Spleen (tissue), 11 donors: Measurements from ENCODE around the gene PRKCZ. TPM values are rescaled to one million over a fixed set of nuclear protein-coding genes. Genes with fewer than 3 reads are reported as not detected.
A peak's percentile ranks its signal among the peaks of the same experiment; 100 is the strongest.

Experiments used
- DNase-seq: peaks from one replicate; pipeline ENCODE4 v3.0.0-alpha.2; 2020
- H3K27ac ChIP-seq, 8 donors: fragments of 200-600 bp; sonication (generic) in 7 of 8; 1 replicate in 4 of 8; 2 replicates in 4 of 8; pipeline versions ENCODE4 v1.5.0 to v1.8.0; 2016 to 2021; ENCODE audit warnings: inconsistent platforms in 4 of 8, mild to moderate bottlenecking in 4 of 8, moderate library complexity in 1 of 8
- H3K27me3 ChIP-seq, 7 donors: fragments of 200-600 bp; sonication (generic) in 6 of 7; replicated peaks in 1 of 7; 1 replicate in 4 of 7; 2 replicates in 3 of 7; pipeline versions ENCODE4 v1.5.0 to v1.8.0; 2016 to 2021; ENCODE audit warnings: inconsistent platforms in 3 of 7, mild to moderate bottlenecking in 1 of 7
- H3K36me3 ChIP-seq, 6 donors: fragments of 200-600 bp; sonication (generic) in 5 of 6; 1 replicate in 4 of 6; 2 replicates in 2 of 6; pipeline versions ENCODE4 v1.5.0 to v1.8.0; 2016 to 2021; ENCODE audit warnings: inconsistent platforms in 2 of 6
- H3K4me1 ChIP-seq, 6 donors: fragments of 200-600 bp; sonication (generic) in 5 of 6; 1 replicate in 3 of 6; 2 replicates in 3 of 6; pipeline versions ENCODE4 v1.5.0 to v1.8.0; 2016 to 2021; ENCODE audit warnings: inconsistent platforms in 3 of 6
- H3K4me3 ChIP-seq, 8 donors: fragments of 200-600 bp; sonication (generic) in 7 of 8; 1 replicate in 4 of 8; 2 replicates in 4 of 8; pipeline versions ENCODE4 v1.5.0 to v1.8.0; 2016 to 2021; ENCODE audit warnings: inconsistent platforms in 4 of 8, mild to moderate bottlenecking in 4 of 8, moderate library complexity in 2 of 8
- H3K9me3 ChIP-seq, 8 donors: fragments of 200-600 bp; sonication (generic) in 7 of 8; 1 replicate in 4 of 8; 2 replicates in 4 of 8; pipeline versions ENCODE4 v1.5.0 to v1.8.0; 2016 to 2021; ENCODE audit warnings: inconsistent platforms in 4 of 8
- POLR2A ChIP-seq, 3 donors: fragments of 450-650 bp; IDR thresholded peaks; one replicate each; pipeline ENCODE4 v1.5.1; 2017; ENCODE audit warnings: antibody characterized with exemption in 3 of 3, mild to moderate bottlenecking in 1 of 3
- POLR2AphosphoS5 ChIP-seq, 3 donors: sonication (generic); formaldehyde crosslinking; IDR thresholded peaks; one replicate each; pipeline ENCODE4 v1.5.1; 2017; ENCODE audit warnings: antibody characterized with exemption in 3 of 3
- WGBS, 5 donors: extraction: QIAGEN DNeasy Blood & Tissue Kit in 3 of 5; methylation state at CpG; one replicate each; pipeline versions ENCODE4 v1.1.5 to v1.1.7; 2013 to 2018; 5-methylcytosine and 5-hydroxymethylcytosine counted together
- intact Hi-C: fragments of 100-400 bp; cut with DNase I; formaldehyde crosslinking; loops from one replicate; pipeline ENCODE4 v1.15.0; 2023; ENCODE audit warnings: low total_unique reads
- polyA plus RNA-seq, 3 donors: library from polyadenylated mRNA; stranded (reverse); fragments of 200-250 nt; gene quantifications; one replicate each; pipeline ENCODE4 v1.2.1, GENCODE V29; 2013
- total RNA-seq, 7 donors: library from RNA; depleted of rRNA in 3 of 7; stranded (reverse); fragments of >200 nt in 3 of 7; fragmentation: NEBNext Ultra II Directional in 4 of 7; extraction: Animal tissue kit (Norgen Biotek cat#: 25700) in 4 of 7; gene quantifications; one replicate each; pipeline versions ENCODE4 v1.1.0 to v1.2.1, GENCODE V29; 2016 to 2021
- TF ChIP-seq, protein P1 (sequence below), 11 experiments: fragments of 200-600 bp in 7 of 11; fragments of 450-650 bp in 4 of 11; sonication (generic) in 4 of 11; IDR thresholded peaks in 8 of 11; conservative IDR thresholded peaks in 3 of 11; 1 replicate in 7 of 11; 2 replicates in 4 of 11; pipeline versions ENCODE4 v1.4.0 to v1.8.0; 2016 to 2021; ENCODE audit warnings: antibody characterized with exemption in 11 of 11, inconsistent platforms in 4 of 11, mild to moderate bottlenecking in 1 of 11
- donor health status: healthy with polysubstance abuse.
- donor health status: DM: no; HTN: no; CAD: no; lungs with moderate emphysema.
- donor health status: DM: no; HTN: no; CAD: no.
- donor health status: Bipolar disorder and iron deficiency.
- donor health status: healthy.
- donor health status: DM: no; HTN: no; CAD: no.
- donor health status: DM: yes; HTN: yes; CAD: no.

PRKCZ gene
- total and polyA plus RNA-seq, 10 donors: 17.6 to 61.8 (median 34.0) TPM

- 51 to 78% (median 72%) methylated on average over 13 to 25 of the region's 25 CpGs for WGBS, 5 donors
- H3K9me3 ChIP-seq: no peaks in the 10 kb centered on the region
- peak; percentile 90 for DNase-seq
- peak overlapping the region; percentile 60 to 91 (median 82) for H3K27ac ChIP-seq
- intact Hi-C loops: no loop called here
- no peaks in the 10 kb centered on the region for H3K36me3 ChIP-seq
- TF ChIP-seq, protein P1, sequence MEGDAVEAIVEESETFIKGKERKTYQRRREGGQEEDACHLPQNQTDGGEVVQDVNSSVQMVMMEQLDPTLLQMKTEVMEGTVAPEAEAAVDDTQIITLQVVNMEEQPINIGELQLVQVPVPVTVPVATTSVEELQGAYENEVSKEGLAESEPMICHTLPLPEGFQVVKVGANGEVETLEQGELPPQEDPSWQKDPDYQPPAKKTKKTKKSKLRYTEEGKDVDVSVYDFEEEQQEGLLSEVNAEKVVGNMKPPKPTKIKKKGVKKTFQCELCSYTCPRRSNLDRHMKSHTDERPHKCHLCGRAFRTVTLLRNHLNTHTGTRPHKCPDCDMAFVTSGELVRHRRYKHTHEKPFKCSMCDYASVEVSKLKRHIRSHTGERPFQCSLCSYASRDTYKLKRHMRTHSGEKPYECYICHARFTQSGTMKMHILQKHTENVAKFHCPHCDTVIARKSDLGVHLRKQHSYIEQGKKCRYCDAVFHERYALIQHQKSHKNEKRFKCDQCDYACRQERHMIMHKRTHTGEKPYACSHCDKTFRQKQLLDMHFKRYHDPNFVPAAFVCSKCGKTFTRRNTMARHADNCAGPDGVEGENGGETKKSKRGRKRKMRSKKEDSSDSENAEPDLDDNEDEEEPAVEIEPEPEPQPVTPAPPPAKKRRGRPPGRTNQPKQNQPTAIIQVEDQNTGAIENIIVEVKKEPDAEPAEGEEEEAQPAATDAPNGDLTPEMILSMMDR (IDR thresholded peaks at IDR 0.05 in 8 of 11, conservative IDR thresholded peaks at IDR 0.05 in 3 of 11): no peak
- TF ChIP-seq POLR2AphosphoS5 (IDR thresholded peaks at IDR 0.05) (no peak), POLR2A (IDR thresholded peaks at IDR 0.05) (no peak)
- H3K4me1 ChIP-seq: peaks cover 28 to 93% (median 70%) of the 10 kb centered on the region in 6 donors
- H3K4me3 ChIP-seq: peak overlapping the region in 6 of 8 donors; percentile 20 to 69 (median 40)
- no peaks in the 10 kb centered on the region for H3K27me3 ChIP-seq
Observed at GRCh38 chr1:2203671-2204414, 153.6 kb downstream of the PRKCZ start.

DNA sequence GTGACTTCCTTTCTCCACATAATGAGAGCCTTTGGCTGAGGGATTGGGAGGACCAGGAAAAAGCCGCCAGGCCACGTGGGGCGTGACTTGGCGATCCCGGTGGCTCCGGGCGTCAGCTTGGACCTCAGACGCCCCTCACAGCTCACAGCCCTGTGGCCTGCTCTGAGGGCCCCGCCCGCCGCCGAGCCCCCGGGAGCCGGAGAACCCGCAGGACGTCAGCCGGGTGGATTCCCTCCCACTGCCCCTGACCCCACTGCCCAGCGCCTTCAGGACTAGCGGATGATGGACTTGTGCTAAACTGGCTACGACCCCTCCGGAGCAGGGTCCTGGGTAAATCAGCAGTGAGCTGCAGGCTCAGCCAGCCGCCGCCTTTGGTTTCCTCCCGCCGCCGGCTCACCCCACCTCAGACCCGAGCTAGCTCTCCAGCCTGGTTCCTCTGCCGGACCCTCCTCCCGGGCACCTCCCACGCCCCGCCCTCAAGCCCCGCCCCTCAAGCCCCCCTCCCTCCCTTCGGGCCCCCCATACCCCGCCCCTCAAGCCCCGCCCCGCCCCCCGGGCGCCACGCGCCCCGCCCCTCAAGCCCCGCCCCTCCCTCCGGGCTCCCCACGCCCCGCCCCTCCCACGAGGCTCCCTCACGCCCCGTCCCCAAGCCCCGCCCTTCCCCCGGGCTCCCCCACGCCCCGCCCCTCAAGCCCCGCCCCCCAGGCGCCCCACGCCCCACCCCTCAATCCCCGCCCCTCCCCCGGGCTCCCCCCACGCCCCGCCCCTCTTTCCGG is 154.4 kb downstream of the PRKCZ start:
- no peaks in the 10 kb centered on the region for H3K36me3 ChIP-seq
- intact Hi-C loops: no loop called here
- H3K27me3 ChIP-seq: no peaks in the 10 kb centered on the region
- peak; percentile 38 to 77 (median 67) for TF ChIP-seq POLR2AphosphoS5 (IDR thresholded peaks at IDR 0.05)
- no peak for TF ChIP-seq POLR2A (IDR thresholded peaks at IDR 0.05)
- WGBS, 5 donors: 2 to 8% (median 4%) methylated on average over 5 to 41 of the region's 60 CpGs
- H3K4me1 ChIP-seq: peaks cover 27 to 93% (median 67%) of the 10 kb centered on the region in 6 donors
- peak; percentile 96 for DNase-seq
- H3K27ac ChIP-seq: peak overlapping the region; percentile 60 to 91 (median 82)
- H3K4me3 ChIP-seq: peak overlapping the region; percentile 12 to 74 (median 36)
- no peaks in the 10 kb centered on the region for H3K9me3 ChIP-seq

DNA sequence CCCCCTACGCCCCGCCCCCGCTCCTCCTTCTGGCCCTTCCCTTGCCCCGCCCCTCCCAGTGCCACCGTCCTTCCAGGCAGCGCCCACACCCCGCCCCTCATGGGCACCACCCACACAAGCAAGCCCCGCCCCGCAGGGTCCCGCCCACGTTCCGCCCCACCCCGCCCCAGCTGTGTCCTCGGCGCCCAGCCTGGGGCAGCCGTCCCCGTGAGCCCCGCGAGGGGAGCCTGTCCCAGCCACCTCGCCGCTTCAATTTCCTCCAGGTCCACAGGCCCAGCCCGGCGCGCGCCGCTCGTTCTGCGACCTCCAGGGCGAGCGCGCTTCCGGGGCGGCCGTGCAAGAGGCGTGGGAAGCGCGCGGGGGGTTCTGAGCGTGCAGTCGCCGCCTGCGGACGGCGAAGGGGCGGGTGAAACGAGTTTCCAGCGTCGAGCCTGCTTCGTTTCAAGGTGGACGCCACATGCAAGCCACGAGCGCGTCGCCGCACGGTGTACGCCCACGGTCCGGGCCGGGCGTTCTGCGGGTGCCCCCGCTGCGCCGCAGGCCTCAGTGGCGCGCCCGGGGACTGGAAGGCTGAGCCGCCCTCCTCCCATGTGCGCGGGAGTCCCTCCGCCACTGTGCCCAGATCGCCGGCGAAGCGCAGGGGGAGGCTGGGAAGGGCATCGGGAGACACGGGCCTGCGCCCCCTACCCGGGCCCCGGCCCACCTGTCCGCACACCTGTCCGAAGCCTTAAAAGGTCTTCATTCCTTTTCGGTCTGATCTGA is 155.2 kb downstream of the PRKCZ start:
- Histone ChIP-seq H3K27me3 (no peaks in the 10 kb centered on the region), H3K27ac (peak overlapping the region; percentile 66 to 91 (median 86)), H3K4me1 (peaks cover 28 to 91% (median 61%) of the 10 kb centered on the region in 6 donors), H3K36me3 (no peaks in the 10 kb centered on the region), H3K9me3 (no peaks in the 10 kb centered on the region), H3K4me3 (peak overlapping the region; percentile 16 to 74 (median 52))
- TF ChIP-seq, protein P1 (IDR thresholded peaks at IDR 0.05 in 8 of 11, conservative IDR thresholded peaks at IDR 0.05 in 3 of 11): peak in 7 of 11 experiments; percentile 11 to 40 (median 36)
- TF ChIP-seq POLR2A (IDR thresholded peaks at IDR 0.05) (no peak), POLR2AphosphoS5 (IDR thresholded peaks at IDR 0.05) (peak; percentile 77 to 89 (median 86))
- DNase-seq: peak; percentile 99
- 7 to 37% (median 10%) methylated on average over 15 to 80 of the region's 84 CpGs for WGBS, 5 donors
- intact Hi-C loops: no loop called here

- WGBS, 5 donors: 68 to 88% (median 70%) methylated on average over 15 to 16 of the region's 16 CpGs
Observed at GRCh38 chr1:2206813-2207487, 156.7 kb downstream of the PRKCZ start.

More at GRCh38 chr1:2206813-2207487, 156.7 kb downstream of the PRKCZ start:
- Histone ChIP-seq H3K4me3 (peak overlapping the region in 1 of 8 donors; percentile 31), H3K27me3 (peaks cover 0 to under 1% (median 0%) of the 10 kb centered on the region in 7 donors), H3K36me3 (no peaks in the 10 kb centered on the region), H3K9me3 (no peaks in the 10 kb centered on the region), H3K4me1 (peaks cover 28 to 79% (median 52%) of the 10 kb centered on the region in 6 donors), H3K27ac (peak overlapping the region; percentile 64 to 91 (median 86))
- TF ChIP-seq POLR2AphosphoS5 (IDR thresholded peaks at IDR 0.05) (no peak), POLR2A (IDR thresholded peaks at IDR 0.05) (no peak)
- TF ChIP-seq, protein P1 (IDR thresholded peaks at IDR 0.05 in 8 of 11, conservative IDR thresholded peaks at IDR 0.05 in 3 of 11): no peak
- intact Hi-C loops: no loop called here
- peak; percentile 81 for DNase-seq
